GM18858 (cell line): ENCODE data around the gene PEF1.

Experiments
- ATAC-seq: cut with Tn5 transposase; IDR thresholded peaks from one replicate; pipeline ENCODE4 v1.9.1; 2021; ENCODE audit not compliant: unreplicated experiment

PEF1 gene

GRCh38 chr1:31633117-31633516 is 11.6 kb downstream of the PEF1 start:
- no peak for ATAC-seq

DNA sequence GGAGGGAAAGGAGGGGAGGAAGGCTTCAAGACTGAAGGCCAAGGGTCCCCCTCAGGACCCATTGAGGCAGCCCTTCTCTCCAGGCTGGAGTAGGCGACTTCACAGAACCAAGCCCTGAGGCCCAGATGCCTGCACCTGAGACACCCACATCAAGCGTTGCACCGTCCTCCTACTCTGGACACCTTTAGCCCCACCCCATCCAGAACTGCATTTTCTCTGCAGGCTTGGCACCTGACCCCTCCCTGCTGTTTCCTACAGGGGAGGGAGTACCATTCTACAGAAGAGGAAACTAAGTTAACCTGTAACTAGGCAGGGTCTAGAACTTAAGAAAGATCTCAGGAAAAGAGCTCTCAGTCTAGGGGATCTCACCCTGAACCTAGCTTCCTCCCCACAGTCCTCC is 12.0 kb downstream of the PEF1 start:
- ATAC-seq, result no peak

GRCh38 chr1:31628931-31629556 is 15.6 kb downstream of the PEF1 start:
- no peak for ATAC-seq

DNA sequence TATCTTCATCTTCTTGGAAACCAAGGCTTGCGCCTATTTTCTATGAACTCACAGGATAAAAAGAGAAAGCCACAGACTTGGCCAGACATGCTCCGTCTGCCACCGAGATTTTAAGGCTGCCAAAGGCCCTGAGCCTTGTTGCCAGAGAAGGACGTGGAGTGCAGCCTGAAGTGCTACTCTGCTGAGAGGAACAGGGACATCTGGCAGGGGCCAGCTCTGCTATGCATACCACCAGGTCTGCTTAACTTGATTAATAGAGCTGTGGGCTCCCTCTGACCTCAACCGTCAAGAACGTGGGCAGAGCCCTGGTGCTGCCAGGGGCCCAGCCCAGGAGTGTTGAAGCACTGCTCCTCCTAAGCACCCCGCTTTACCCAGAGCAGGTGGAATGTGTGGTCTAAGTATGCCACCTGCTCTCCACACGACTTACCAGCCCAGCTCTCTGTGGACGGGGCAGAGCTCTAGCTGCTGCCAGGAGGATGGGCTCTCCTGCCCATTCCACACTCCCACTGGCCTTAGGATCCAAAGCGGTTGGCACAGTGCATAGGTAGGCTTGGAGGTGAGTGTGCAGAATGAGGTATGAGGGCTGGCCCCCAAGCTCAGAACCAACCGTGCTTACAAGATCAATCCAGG is 16.6 kb downstream of the PEF1 start:
- no peak for ATAC-seq

DNA sequence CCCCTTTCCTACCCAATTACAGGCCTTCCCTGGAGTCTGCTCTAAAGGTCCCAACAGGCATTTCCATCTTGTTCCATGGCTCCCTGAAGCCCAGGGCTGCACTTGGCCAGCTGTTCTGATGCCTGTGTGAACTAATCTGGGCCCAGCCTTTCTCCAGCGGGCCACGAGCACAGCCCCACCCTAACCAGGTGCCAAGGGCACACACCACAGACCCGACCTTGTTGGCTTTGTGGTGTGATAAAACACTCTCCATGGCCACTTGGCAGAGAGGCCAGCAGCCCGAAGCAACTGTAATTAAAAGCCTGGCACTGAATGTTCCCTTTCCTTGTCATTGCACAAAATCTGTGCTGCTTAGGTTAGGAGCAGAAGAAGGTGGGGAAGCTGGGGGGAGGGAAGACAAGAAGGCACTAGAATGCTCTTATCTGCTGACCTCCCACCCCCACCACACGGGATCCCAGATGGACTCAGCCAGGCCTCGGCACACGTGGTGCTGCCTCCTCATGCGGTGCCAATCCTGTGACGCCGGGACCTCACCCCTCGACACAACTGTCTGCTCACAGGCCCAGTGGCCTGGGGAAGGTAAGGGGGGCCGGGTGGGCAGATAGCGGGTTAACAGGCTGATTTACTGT is 17.3 kb downstream of the PEF1 start:
- ATAC-seq, result no peak

- ATAC-seq, result no peak
Observed at GRCh38 chr1:31626223-31627207, 18.2 kb downstream of the PEF1 start.

DNA sequence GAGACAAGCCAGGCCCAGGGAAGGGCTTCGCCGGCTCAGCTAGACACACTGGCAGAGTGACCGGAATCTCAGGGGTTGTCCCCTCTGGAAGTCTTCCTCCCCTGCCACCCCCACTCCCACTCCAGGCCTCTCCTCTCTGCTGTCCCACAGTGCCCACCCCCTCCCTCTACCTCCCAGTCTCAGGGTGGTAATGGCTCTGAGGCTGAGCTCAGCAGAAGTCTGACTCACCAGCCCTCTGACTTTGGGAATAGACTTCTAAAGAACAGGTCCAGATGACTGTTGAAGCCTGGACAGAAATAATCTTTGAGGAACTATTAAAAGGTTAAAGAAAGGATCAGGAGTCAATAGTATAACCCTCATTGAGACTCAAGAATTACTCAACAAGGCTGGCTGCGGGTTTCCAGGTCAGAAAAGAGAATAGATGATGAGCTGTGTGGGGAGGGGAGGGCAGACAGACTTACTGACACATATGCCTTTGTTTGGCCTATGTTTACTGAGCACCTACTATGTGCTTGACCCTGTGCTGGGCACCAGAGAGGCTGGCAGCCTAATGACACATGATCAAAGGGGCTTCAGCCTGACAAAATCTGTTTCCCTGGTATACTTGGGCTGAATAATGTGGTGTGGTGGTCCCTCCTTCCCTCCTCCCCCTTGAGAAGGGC is 19.0 kb downstream of the PEF1 start:
- ATAC-seq, result no peak

DNA sequence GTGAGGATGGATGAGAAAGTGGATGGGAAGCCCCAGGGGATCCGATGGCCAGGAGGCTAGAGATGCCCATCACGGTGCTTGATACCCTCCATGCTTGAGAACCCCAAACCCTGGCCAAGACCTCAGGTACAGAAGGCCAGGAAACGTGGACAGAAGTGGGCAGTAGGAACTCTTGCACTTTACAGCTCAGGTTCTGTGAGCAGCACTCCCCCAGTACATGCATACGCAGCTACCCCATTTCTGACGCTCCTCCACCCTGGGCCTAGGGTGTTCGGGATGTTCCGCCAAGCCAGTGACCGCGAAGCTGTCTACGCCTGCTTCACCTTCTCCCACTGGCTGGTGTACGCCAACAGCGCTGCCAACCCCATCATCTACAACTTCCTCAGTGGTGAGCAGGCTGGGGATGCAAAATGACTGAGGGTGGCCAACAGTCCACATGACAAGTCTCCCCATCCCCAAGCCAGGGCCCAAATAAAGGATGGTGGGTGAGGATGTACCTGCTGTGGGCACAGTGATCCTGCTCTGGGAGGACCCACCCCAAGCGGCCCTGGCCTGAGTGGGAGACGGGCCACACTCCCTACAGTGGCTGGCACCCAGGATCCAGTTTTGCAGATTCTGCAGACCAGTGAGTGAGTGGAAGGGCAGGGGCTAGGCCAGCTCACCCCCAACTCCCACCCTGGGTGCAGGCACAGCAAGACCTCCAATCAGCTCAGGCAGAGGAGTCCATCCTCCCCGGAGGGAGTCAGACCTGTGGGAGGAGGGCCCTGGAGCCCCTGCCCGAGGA is 19.8 kb downstream of the PEF1 start:
- ATAC-seq, result no peak

- no peak for ATAC-seq
Observed at GRCh38 chr1:31624309-31624708, 20.4 kb downstream of the PEF1 start.

DNA sequence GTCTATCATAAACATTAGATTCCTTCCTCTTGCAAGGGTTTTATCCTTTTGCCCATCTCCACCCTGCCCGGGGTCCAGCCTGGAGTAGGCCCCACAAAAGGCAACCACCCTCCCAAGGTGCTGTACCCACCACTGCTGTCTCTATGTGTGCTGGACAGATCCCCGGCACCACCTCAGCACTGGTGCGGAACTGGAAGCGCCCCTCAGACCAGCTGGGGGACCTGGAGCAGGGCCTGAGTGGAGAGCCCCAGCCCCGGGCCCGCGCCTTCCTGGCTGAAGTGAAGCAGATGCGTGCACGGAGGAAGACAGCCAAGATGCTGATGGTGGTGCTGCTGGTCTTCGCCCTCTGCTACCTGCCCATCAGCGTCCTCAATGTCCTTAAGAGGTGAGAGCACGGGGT is 21.3 kb downstream of the PEF1 start:
- ATAC-seq, result no peak

GRCh38 chr1:31621847-31622730 is 22.6 kb downstream of the PEF1 start:
- ATAC-seq, result no peak

GRCh38 chr1:31621498-31621820 is 23.2 kb downstream of the PEF1 start:
- no peak for ATAC-seq

GRCh38 chr1:31620631-31621497 is 23.8 kb downstream of the PEF1 start:
- ATAC-seq, result no peak

GRCh38 chr1:31618916-31619846 is 25.5 kb downstream of the PEF1 start:
- ATAC-seq, result no peak

- ATAC-seq, result no peak
Observed at GRCh38 chr1:31617916-31618746, 26.5 kb downstream of the PEF1 start.

DNA sequence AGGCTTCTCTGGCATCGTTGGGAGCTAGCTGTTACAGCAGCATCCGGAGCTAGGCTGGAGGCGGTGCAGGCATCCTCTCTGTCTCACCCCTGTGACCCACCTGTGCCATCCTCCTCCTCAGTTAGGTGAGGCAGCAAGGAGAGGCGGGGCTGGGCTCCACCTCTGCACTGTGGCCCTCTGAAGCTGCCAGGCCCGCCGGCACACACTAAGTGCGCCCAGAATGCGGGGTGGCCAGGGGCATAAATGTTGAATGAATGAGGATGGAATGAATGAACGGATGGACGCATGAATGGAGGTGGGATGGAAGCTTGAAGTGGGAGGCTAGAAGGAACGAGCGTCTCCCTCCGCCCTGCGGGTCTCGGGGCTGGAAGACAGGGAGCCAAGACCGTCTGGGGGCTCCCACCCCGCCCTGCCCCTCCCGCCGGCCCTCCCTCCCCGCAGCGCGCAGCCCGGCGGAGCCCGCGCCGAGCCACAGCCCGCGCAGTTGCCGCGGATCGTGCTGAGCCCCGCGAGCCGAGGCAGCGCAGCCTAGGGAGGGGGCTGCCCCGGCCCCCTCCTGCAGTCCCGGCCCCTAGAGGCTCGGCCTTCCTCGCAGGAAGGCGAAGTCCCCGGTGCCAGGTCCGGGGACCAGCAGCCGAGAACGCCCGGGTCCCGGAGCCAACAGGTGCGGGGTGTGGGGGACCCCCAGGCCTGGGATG is 27.3 kb downstream of the PEF1 start, which contains the start of gene HCRTR1:
TSS of gene HCRTR1 (plus strand) at position 472 of the 698 bp plus-strand sequence. CDS start 1,504 bp downstream, outside the sequence.
- ATAC-seq, result no peak
